HEK293 (cell line): ENCODE results near the gene COX8A.
A peak's percentile ranks its signal among the peaks of the same experiment; 100 is the strongest.
"Not testable (repeated sequence)": the region's sequence is repeated elsewhere in the genome, so short reads cannot be mapped to it uniquely, and the experiment has no call there.

Experiments used
- CTCF ChIA-PET: fragments of 350-600 bp; formaldehyde crosslinking; extraction: SDS; loops from one replicate; lab custom pipeline; 2021; ENCODE audit warnings: antibody characterized with exemption; lab: Yijun Ruan, JAX
- POLR2A ChIA-PET: fragments of 300-600 bp; formaldehyde crosslinking; extraction: SDS; loops from one replicate; lab custom pipeline; 2020; ENCODE audit warnings: antibody characterized with exemption, inconsistent platforms; lab: Yijun Ruan, JAX
- H3K27ac ChIP-seq: fragments of 200-500 bp; sonication (Bioruptor generic); 2 replicates; pipeline ENCODE4 v1.5.1; 2014; ENCODE audit warnings: low read depth, low read length, control low read depth, inconsistent platforms; ENCODE audit errors: extremely low read depth
- H3K36me3 ChIP-seq, 2 experiments: fragments of 200-500 bp in 1 of 2; sonication (Bioruptor generic) in 1 of 2; 1 replicate in 1 of 2; 2 replicates in 1 of 2; pipeline ENCODE4 v1.5.1; 2014 to 2017; ENCODE audit warnings: inconsistent platforms in 2 of 2, low read length in 2 of 2; ENCODE audit not compliant: control insufficient read depth in 2 of 2, insufficient read depth in 1 of 2
- H3K4me1 ChIP-seq: fragments of 200-500 bp; sonication (Bioruptor generic); 2 replicates; pipeline ENCODE4 v1.5.1; 2014; ENCODE audit warnings: mild to moderate bottlenecking, low read length, inconsistent platforms; ENCODE audit not compliant: control insufficient read depth, insufficient read depth
- H3K4me3 ChIP-seq: 2 replicates; pipeline ENCODE4 v1.5.1; 2011; ENCODE audit warnings: low read depth, mild to moderate bottlenecking, control low read depth, low read length, moderate library complexity
- H3K9me3 ChIP-seq: fragments of 200-500 bp; sonication (Bioruptor generic); 2 replicates; pipeline ENCODE4 v1.5.1; 2014; ENCODE audit warnings: low read depth, low read length, inconsistent platforms; ENCODE audit not compliant: control insufficient read depth, insufficient read depth
- IKZF3 ChIP-seq: fragments of 450-650 bp; IDR thresholded peaks from 2 replicates; pipeline ENCODE4 v1.5.0; 2018; ENCODE audit warnings: missing biosample characterization, mild to moderate bottlenecking, missing genetic modification characterization, moderate library complexity
- KLF17 ChIP-seq: fragments of 450-650 bp; formaldehyde crosslinking; IDR thresholded peaks from 2 replicates; pipeline ENCODE4 v1.5.1; 2016; ENCODE audit warnings: missing biosample characterization, missing genetic modification characterization
- SCRT1 ChIP-seq: fragments of 450-650 bp; formaldehyde crosslinking; IDR thresholded peaks from 2 replicates; pipeline ENCODE4 v1.5.1; 2016; ENCODE audit warnings: missing biosample characterization, missing genetic modification characterization, borderline replicate concordance
- SCRT2 ChIP-seq: fragments of 450-650 bp; formaldehyde crosslinking; IDR thresholded peaks from 2 replicates; pipeline ENCODE4 v1.5.1; 2016; ENCODE audit warnings: missing biosample characterization, missing genetic modification characterization
- SP7 ChIP-seq: fragments of 450-650 bp; formaldehyde crosslinking; IDR thresholded peaks from 2 replicates; pipeline ENCODE4 v1.5.1; 2016; ENCODE audit warnings: missing biosample characterization, missing genetic modification characterization
- ZBTB6 ChIP-seq: fragments of 450-650 bp; formaldehyde crosslinking; IDR thresholded peaks from 2 replicates; pipeline ENCODE4 v1.5.1; 2017; ENCODE audit warnings: missing biosample characterization, missing genetic modification characterization
- ZFP3 ChIP-seq: fragments of 450-650 bp; formaldehyde crosslinking; IDR thresholded peaks from 2 replicates; pipeline ENCODE4 v1.5.1; 2016; ENCODE audit warnings: low read depth, missing biosample characterization, missing genetic modification characterization
- ZIC2 ChIP-seq: fragments of 450-650 bp; formaldehyde crosslinking; IDR thresholded peaks from 2 replicates; pipeline ENCODE4 v1.5.1; 2016; ENCODE audit warnings: missing biosample characterization, missing genetic modification characterization
- ZNF155 ChIP-seq: fragments of 450-650 bp; formaldehyde crosslinking; IDR thresholded peaks from 2 replicates; pipeline ENCODE4 v1.5.1; 2016; ENCODE audit warnings: missing biosample characterization, missing genetic modification characterization
- ZNF202 ChIP-seq: fragments of 450-650 bp; formaldehyde crosslinking; IDR thresholded peaks from 2 replicates; pipeline ENCODE4 v1.5.1; 2016; ENCODE audit warnings: missing biosample characterization, missing genetic modification characterization, borderline replicate concordance
- ZNF239 ChIP-seq: fragments of 450-650 bp; formaldehyde crosslinking; IDR thresholded peaks from 2 replicates; pipeline ENCODE4 v1.5.1; 2016; ENCODE audit warnings: missing biosample characterization, missing genetic modification characterization
- ZNF335 ChIP-seq: fragments of 450-650 bp; formaldehyde crosslinking; conservative IDR thresholded peaks from 2 replicates; pipeline ENCODE4 v1.5.1; 2016; ENCODE audit warnings: missing biosample characterization, missing genetic modification characterization
- ZNF600 ChIP-seq: fragments of 450-650 bp; formaldehyde crosslinking; IDR thresholded peaks from 2 replicates; pipeline ENCODE4 v1.5.1; 2016; ENCODE audit warnings: missing biosample characterization, missing genetic modification characterization
- ZNF707 ChIP-seq: fragments of 450-650 bp; formaldehyde crosslinking; IDR thresholded peaks from 2 replicates; pipeline ENCODE4 v1.5.1; 2016; ENCODE audit warnings: missing biosample characterization, missing genetic modification characterization

The COX8A gene

GRCh38 chr11:63969461-63969860 is 5.0 kb upstream of the COX8A start:
- Histone ChIP-seq H3K9me3 (no peaks in the 10 kb centered on the region), H3K4me3 (no peak overlapping the region), H3K4me1 (no peaks in the 10 kb centered on the region), H3K27ac (no peak overlapping the region), H3K36me3 (no peaks in the 10 kb centered on the region)
- ChIA-PET POLR2A (no interaction called here), CTCF (no interaction called here)
- no peak for TF ChIP-seq ZNF155 (tag by site-specific recombination)
- TF ChIP-seq SCRT1, result 0 out of 2 replicates have a peak, but pooled peaks have one; percentile 9
- peak; percentile 67 for TF ChIP-seq SCRT2 (tag by site-specific recombination)

GRCh38 chr11:63970902-63971301 is 3.5 kb upstream of the COX8A start:
- Histone ChIP-seq H3K27ac (no peak overlapping the region), H3K4me3 (no peak overlapping the region), H3K9me3 (no peaks in the 10 kb centered on the region), H3K36me3 (peaks cover 0 to under 1% of the 10 kb centered on the region in 2 experiments; a peak in 1 of 3 replicates)
- POLR2A ChIA-PET, result no interaction called here
- no peak for TF ChIP-seq ZNF202 (tag by site-specific recombination)
- no peak for TF ChIP-seq ZFP3 (tag by site-specific recombination)
- TF ChIP-seq IKZF3 (tag by site-specific recombination), result no peak
- no peak for TF ChIP-seq SP7
- no peak for TF ChIP-seq ZNF239
- no peak for TF ChIP-seq KLF17 (tag by site-specific recombination)
- no peak for TF ChIP-seq ZNF335 (tag by site-specific recombination)
- TF ChIP-seq, all 188 proteins: peak for 0
- H3K4me1 ChIP-seq, result no peaks in the 10 kb centered on the region
- CTCF ChIA-PET, result interaction anchor here (0.6 to 0.7 kb wide), 2 partner anchors 27 to 131 kb away, joined by 3 read pairs; no protein-coding TSS in a partner anchor

- H3K4me1 ChIP-seq, H3K9me3 ChIP-seq, H3K27ac ChIP-seq, H3K4me3 ChIP-seq: not testable (repeated sequence)
- peaks cover 0 to 14% of the 10 kb centered on the region in 2 experiments; a peak in 2 of 3 replicates for H3K36me3 ChIP-seq
- TF ChIP-seq ZNF707 (tag by site-specific recombination), result 0 out of 2 replicates have a peak, but pooled peaks have one; percentile 29
- CTCF ChIA-PET, result interaction anchor here (0.6 to 1.4 kb wide), 2 partner anchors 27 to 180 kb away, joined by 3 read pairs; no protein-coding TSS in a partner anchor
- POLR2A ChIA-PET, result interaction anchor here (0.6 to 1.3 kb wide), 11 partner anchors 8 to 451 kb away, joined by 3 to 11 read pairs (median 4); partner anchors contain the start of genes MACROD1, OTUB1 and STIP1
Measured at GRCh38 chr11:63973912-63974258, 535 bp upstream of the COX8A start.

- ChIA-PET CTCF (interaction anchor here (0.6 to 0.9 kb wide), 2 partner anchors 11 to 13 kb away, joined by 3 read pairs; no protein-coding TSS in a partner anchor), POLR2A (interaction anchor here (1.1 kb wide), 1 partner anchor 140 kb away, joined by 3 read pairs; no protein-coding TSS in a partner anchor)
- Histone ChIP-seq H3K4me1 (0 out of 2 replicates have a peak, but pooled peaks cover 2% of the 10 kb centered on the region), H3K36me3 (peaks cover 0 to 18% of the 10 kb centered on the region in 2 experiments; a peak in 2 of 3 replicates), H3K9me3 (no peaks in the 10 kb centered on the region), H3K4me3 (no peak overlapping the region), H3K27ac (no peak overlapping the region)
- TF ChIP-seq ZNF600, result 0 out of 2 replicates have a peak, but pooled peaks have one; percentile 43
- TF ChIP-seq ZBTB6 (tag by site-specific recombination), result no peak
- TF ChIP-seq ZIC2 (tag by site-specific recombination), result peak; percentile 82
- no peak for TF ChIP-seq ZFP3 (tag by site-specific recombination)
- TF ChIP-seq, all 188 proteins: peak for 2
Measured at GRCh38 chr11:63978551-63979239, 4.3 kb downstream of the COX8A start.
